ENCODE measurements around the gene DOC2A.
"Not testable (repeated sequence)": the region's sequence is repeated elsewhere in the genome, so short reads cannot be mapped to it uniquely, and the experiment has no call there.

The DOC2A gene

GRCh38 chr16:29961479-29962343 is 49.1 kb downstream of the DOC2A start, which contains the start of gene TMEM219:
Gene TMEM219, plus strand, starts transcription at chr16:29962079. Its CDS starts 1,065 bp downstream, at chr16:29963144.
- under 1% methylated on average over 75 of the region's 75 CpGs for WGBS
- peak within 1 kb of the TSS; percentile 74 for H3K4me3 ChIP-seq (ENCODE audit: low read length)

DNA sequence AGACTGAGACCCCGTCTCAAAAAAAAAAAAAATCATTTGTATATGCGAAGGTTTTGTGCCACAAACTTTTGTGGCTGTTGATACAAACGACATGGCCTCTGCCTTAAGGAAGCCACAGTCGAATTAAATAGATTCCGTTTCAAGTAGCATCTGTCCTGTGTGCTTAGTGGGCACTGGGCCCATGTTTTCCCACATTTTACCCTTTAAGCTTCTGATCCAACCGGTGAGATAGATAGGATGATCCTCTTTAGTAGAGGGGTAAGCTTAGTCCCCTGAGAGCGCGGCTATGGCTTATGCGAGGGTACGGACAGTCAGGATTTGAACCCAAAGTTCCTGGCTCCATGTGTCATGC is 49.7 kb downstream of the DOC2A start:
- peaks cover 10% of the 10 kb centered on the region; the same call in 1 of the 2 replicates for H3K36me3 ChIP-seq (ENCODE audit: insufficient read depth, low read length)
- no peaks in the 10 kb centered on the region; the same call in 1 of the 2 replicates for H3K27me3 ChIP-seq (ENCODE audit: insufficient read depth, low read length)
- peak overlapping the region; percentile 87 for H3K9ac ChIP-seq (ENCODE audit: low read depth, low read length)
- H3K27ac ChIP-seq (ENCODE audit: low read depth, low read length) = no peak overlapping the region
- 83% methylated on average over 10 of the region's 10 CpGs for WGBS
- peaks cover 10% of the 10 kb centered on the region; the same call in 1 of the 2 replicates for H3K4me1 ChIP-seq (ENCODE audit: insufficient read depth, low read length)
- no peaks in the 10 kb centered on the region for H3K9me3 ChIP-seq (ENCODE audit: insufficient read depth, low read depth, low read length)
- H3K4me3 ChIP-seq (ENCODE audit: low read length) = peak overlapping the region; percentile 74

More at GRCh38 chr16:29961479-29962343, 49.1 kb downstream of the DOC2A start, which contains the start of gene TMEM219:
- Histone ChIP-seq H3K27me3 (ENCODE audit: insufficient read depth, low read length) (no peaks in the 10 kb centered on the region; the same call in 1 of the 2 replicates), H3K36me3 (ENCODE audit: insufficient read depth, low read length) (peaks cover 10% of the 10 kb centered on the region; the same call in 1 of the 2 replicates), H3K27ac (ENCODE audit: low read depth, low read length) (peak within 1 kb of the TSS; percentile 53), H3K9me3 (ENCODE audit: insufficient read depth, low read depth, low read length) (no peaks in the 10 kb centered on the region), H3K4me1 (ENCODE audit: insufficient read depth, low read length) (peaks cover 10% of the 10 kb centered on the region; the same call in 1 of the 2 replicates), H3K9ac (ENCODE audit: low read depth, low read length) (peak within 1 kb of the TSS; percentile 87)

GRCh38 chr16:29959821-29960220 is 51.0 kb downstream of the DOC2A start:
- 93% methylated on average over 4 of the region's 4 CpGs for WGBS
- H3K4me1 ChIP-seq (ENCODE audit: insufficient read depth, low read length) = peaks cover 10% of the 10 kb centered on the region; the same call in 1 of the 2 replicates
- H3K9me3 ChIP-seq (ENCODE audit: insufficient read depth, low read depth, low read length); H3K36me3 ChIP-seq (ENCODE audit: insufficient read depth, low read length); H3K27me3 ChIP-seq (ENCODE audit: insufficient read depth, low read length); H3K4me3 ChIP-seq (ENCODE audit: low read length); H3K9ac ChIP-seq (ENCODE audit: low read depth, low read length); H3K27ac ChIP-seq (ENCODE audit: low read depth, low read length): not testable (repeated sequence)

DNA sequence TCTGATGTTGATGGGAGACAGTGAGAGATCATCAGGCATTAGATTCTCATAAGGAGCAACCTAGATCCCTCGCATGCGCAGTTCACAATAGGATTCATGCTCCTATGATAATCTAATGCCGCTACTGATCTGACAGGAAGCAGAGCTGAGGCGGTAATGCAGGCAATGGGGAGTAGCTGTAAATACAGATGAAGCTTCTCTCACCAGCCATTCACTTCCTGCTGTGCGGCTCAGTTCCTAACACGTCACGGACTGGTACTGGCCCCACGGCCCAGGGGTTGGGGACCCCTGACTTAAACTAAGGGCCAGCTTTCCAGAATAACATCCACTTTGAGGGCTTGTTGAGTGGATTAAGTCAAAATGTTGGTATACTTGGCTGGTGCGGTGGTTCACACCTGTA is 51.5 kb downstream of the DOC2A start:
- no peak overlapping the region for H3K9ac ChIP-seq (ENCODE audit: low read depth, low read length)

DNA sequence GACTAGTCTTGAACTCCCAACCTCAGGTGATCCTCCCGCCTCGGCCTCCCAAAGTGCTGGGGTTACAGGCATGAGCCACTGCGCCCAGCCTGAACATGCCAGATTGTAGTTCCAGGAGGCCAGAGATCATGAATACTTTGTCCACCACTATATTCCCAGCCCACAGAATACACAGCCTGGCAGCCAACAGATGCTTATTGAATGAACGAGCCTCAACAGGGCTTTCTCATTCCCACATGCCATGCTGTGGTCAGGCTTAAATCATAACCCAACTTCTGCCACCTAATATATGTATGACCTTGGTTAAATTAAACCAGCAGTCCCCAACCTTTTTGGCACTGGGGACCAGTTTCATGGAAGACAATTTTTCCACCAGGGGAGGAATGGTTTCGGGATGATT is 52.1 kb downstream of the DOC2A start:
- Histone ChIP-seq H3K9me3 (ENCODE audit: insufficient read depth, low read depth, low read length) (no peaks in the 10 kb centered on the region), H3K4me3 (ENCODE audit: low read length) (no peak overlapping the region), H3K9ac (ENCODE audit: low read depth, low read length) (no peak overlapping the region), H3K27me3 (ENCODE audit: insufficient read depth, low read length) (no peaks in the 10 kb centered on the region; the same call in 1 of the 2 replicates), H3K27ac (ENCODE audit: low read depth, low read length) (no peak overlapping the region), H3K36me3 (ENCODE audit: insufficient read depth, low read length) (0 out of 2 replicates have a peak, but pooled peaks cover 2% of the 10 kb centered on the region), H3K4me1 (ENCODE audit: insufficient read depth, low read length) (peaks cover 10% of the 10 kb centered on the region; the same call in 1 of the 2 replicates)
- WGBS = 92% methylated on average over 4 of the region's 5 CpGs

More for the DNA sequence above, 51.5 kb downstream of the DOC2A start:
- peaks cover 10% of the 10 kb centered on the region; the same call in 1 of the 2 replicates for H3K4me1 ChIP-seq (ENCODE audit: insufficient read depth, low read length)
- no peak overlapping the region for H3K27ac ChIP-seq (ENCODE audit: low read depth, low read length)
- H3K36me3 ChIP-seq (ENCODE audit: insufficient read depth, low read length) = 0 out of 2 replicates have a peak, but pooled peaks cover 2% of the 10 kb centered on the region
- H3K27me3 ChIP-seq (ENCODE audit: insufficient read depth, low read length) = no peaks in the 10 kb centered on the region; the same call in 1 of the 2 replicates
- no peak overlapping the region for H3K4me3 ChIP-seq (ENCODE audit: low read length)
- no peaks in the 10 kb centered on the region for H3K9me3 ChIP-seq (ENCODE audit: insufficient read depth, low read depth, low read length)
- WGBS = 89% methylated on average over 9 of the region's 9 CpGs
